MCF 10A (cell line): ENCODE measurements around the gene DGKD. TPM values are rescaled to one million over a fixed set of nuclear protein-coding genes. Genes with fewer than 3 reads are reported as not detected.

Experiments used
- BruUV-seq: library from RNA; stranded (reverse); fragments of 400-500 nt; replicated peaks from 2 replicates; lab custom pipeline; 2021; lab: Mats Ljungman, UMichigan
- CTCF ChIA-PET: fragments of 300-600 bp; sonication (Branson Sonifier 250); formaldehyde crosslinking; extraction: SDS; loops from one replicate; lab custom pipeline; 2021; ENCODE audit warnings: antibody characterized with exemption, inconsistent platforms; lab: Yijun Ruan, JAX
- POLR2A ChIA-PET: fragments of 300-600, 350-650 bp; sonication (Branson Sonifier 250); formaldehyde crosslinking; extraction: SDS; loops from one replicate; lab custom pipeline; 2020; ENCODE audit warnings: antibody characterized with exemption, inconsistent platforms; lab: Yijun Ruan, JAX
- DNase-seq: peaks from one replicate; pipeline ENCODE4 v3.0.0-alpha.2; 2018; ENCODE audit not compliant: unreplicated experiment
- H3K27ac Mint-ChIP-seq: one replicate; pipeline ENCODE4 v1.8.0; 2022; ENCODE audit warnings: mild to moderate bottlenecking, low read depth, mixed read lengths; ENCODE audit not compliant: unreplicated experiment
- H3K27me3 Mint-ChIP-seq: one replicate; pipeline ENCODE4 v1.8.0; 2022; ENCODE audit warnings: mixed read lengths; ENCODE audit not compliant: insufficient read depth, unreplicated experiment
- H3K36me3 Mint-ChIP-seq: one replicate; pipeline ENCODE4 v1.8.0; 2022; ENCODE audit warnings: mild to moderate bottlenecking, moderate library complexity, mixed read lengths; ENCODE audit not compliant: insufficient read depth, unreplicated experiment
- H3K4me1 Mint-ChIP-seq: one replicate; pipeline ENCODE4 v1.8.0; 2022; ENCODE audit warnings: mixed read lengths; ENCODE audit not compliant: insufficient read depth, unreplicated experiment
- H3K4me3 Mint-ChIP-seq: one replicate; pipeline ENCODE4 v1.8.0; 2022; ENCODE audit warnings: mild to moderate bottlenecking, moderate library complexity, mixed read lengths; ENCODE audit not compliant: unreplicated experiment
- H3K9me3 Mint-ChIP-seq: one replicate; pipeline ENCODE4 v1.8.0; 2022; ENCODE audit warnings: mixed read lengths; ENCODE audit not compliant: unreplicated experiment
- intact Hi-C: fragments of 100-400 bp; cut with micrococcal nuclease; formaldehyde crosslinking; loops from 2 replicates; pipeline ENCODE4 v1.14.1; 2022
- total RNA-seq: library from RNA; stranded (reverse); gene quantifications from 2 replicates; pipeline ENCODE4 v1.2.3, GENCODE V29; 2022
- TF ChIP-seq, protein P1 (sequence below): fragments of 200-600 bp; IDR thresholded peaks from one replicate; pipeline ENCODE4 v1.8.0; 2022; ENCODE audit warnings: antibody characterized with exemption, mild to moderate bottlenecking; ENCODE audit not compliant: unreplicated experiment

Gene DGKD
- total RNA-seq, 1 experiment from 2014 or later: 59.1 TPM

DNA sequence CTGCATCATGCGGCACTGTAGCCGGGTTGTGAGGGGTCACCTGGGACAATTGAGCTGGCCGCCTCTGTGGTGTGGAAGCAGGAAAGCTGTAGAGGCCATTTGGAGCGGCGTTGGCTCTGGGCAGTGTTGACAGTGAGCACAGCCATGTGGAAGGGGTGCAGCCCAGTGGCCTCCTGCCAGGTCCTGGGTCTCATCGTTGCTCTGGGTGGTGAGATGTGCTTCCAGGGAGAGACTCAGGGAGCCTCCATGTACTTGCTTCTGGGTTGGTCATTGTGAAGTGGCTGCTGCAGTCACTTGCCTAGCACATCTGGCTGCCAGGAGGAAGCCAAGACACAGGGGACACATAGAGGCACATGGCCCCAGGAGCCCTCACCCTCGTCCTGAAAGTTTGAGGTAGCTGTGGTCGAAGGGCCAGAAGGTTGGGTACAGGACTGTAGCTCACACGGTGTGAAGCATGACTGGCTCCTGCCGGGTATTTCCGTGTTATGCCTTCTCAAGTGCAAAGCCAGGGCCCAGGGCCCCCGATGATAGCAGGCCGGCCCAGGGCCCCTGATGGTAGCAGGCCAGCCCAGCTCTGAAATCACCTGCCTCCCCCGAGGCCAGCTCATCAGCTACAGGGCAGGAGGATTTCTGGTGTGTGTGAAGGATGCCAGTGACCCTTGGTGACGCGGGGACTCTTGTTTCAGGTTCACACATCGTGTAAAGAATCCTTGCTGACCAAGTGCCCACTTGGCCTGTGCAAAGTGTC, 82.6 kb downstream of the DGKD start:
- H3K27ac Mint-ChIP-seq: no peak overlapping the region
- ChIA-PET POLR2A (interaction anchor here (0.6 to 1.4 kb wide), 4 partner anchors 22 to 81 kb away, joined by 3 to 5 read pairs (median 4); no protein-coding TSS in a partner anchor), CTCF (interaction anchor here (0.6 to 0.9 kb wide), 2 partner anchors 12 to 154 kb away, joined by 3 to 4 read pairs; no protein-coding TSS in a partner anchor)
- intact Hi-C loops: no loop called here
- TF ChIP-seq, protein P1, sequence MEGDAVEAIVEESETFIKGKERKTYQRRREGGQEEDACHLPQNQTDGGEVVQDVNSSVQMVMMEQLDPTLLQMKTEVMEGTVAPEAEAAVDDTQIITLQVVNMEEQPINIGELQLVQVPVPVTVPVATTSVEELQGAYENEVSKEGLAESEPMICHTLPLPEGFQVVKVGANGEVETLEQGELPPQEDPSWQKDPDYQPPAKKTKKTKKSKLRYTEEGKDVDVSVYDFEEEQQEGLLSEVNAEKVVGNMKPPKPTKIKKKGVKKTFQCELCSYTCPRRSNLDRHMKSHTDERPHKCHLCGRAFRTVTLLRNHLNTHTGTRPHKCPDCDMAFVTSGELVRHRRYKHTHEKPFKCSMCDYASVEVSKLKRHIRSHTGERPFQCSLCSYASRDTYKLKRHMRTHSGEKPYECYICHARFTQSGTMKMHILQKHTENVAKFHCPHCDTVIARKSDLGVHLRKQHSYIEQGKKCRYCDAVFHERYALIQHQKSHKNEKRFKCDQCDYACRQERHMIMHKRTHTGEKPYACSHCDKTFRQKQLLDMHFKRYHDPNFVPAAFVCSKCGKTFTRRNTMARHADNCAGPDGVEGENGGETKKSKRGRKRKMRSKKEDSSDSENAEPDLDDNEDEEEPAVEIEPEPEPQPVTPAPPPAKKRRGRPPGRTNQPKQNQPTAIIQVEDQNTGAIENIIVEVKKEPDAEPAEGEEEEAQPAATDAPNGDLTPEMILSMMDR: no peak
- peaks cover 29% of the 10 kb centered on the region for H3K36me3 Mint-ChIP-seq
- H3K4me3 Mint-ChIP-seq: no peak overlapping the region
- no peaks in the 10 kb centered on the region for H3K27me3 Mint-ChIP-seq
- H3K4me1 Mint-ChIP-seq: no peaks in the 10 kb centered on the region
- no peaks in the 10 kb centered on the region for H3K9me3 Mint-ChIP-seq
- DNase-seq: no peak
- no TSS peak for BruUV-seq

DNA sequence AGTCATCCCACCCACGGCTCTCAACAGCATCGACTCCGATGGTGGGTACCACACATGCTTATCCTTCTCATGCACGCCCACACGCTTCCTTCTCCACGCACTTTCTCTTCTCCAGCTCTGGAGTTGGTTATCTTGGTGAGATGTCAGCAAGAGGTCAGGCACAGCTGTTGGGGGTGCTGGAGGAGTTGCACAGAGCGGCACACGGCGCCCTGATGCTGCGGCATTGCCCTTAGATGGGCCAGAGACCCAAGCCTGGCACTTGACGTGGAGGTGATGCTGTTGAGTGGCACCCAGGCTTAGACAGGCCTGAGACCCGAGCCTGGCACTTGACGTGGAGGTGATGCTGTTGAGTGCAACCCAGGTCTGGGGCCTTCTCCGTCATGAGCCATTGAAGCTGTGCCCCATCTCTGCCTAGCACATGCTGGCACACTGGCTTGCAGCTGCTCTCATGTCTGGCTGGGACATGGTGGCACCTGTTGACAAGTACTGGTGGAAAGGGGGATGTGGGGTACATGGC, 83.2 kb downstream of the DGKD start:
- Mint-ChIP-seq H3K4me1 (no peaks in the 10 kb centered on the region), H3K4me3 (no peak overlapping the region), H3K27ac (no peak overlapping the region), H3K36me3 (peaks cover 29% of the 10 kb centered on the region), H3K9me3 (no peaks in the 10 kb centered on the region), H3K27me3 (no peaks in the 10 kb centered on the region)
- no peak for DNase-seq
- intact Hi-C loops: no loop called here
- ChIA-PET CTCF (interaction anchor here (0.6 kb wide), 2 partner anchors 155 to 186 kb away, joined by 3 to 4 read pairs; partner anchors contain the start of gene ATG16L1), POLR2A (interaction anchor here (0.6 to 2.0 kb wide), 5 partner anchors 22 to 82 kb away, joined by 3 to 5 read pairs (median 4); no protein-coding TSS in a partner anchor)
- no TSS peak for BruUV-seq
- TF ChIP-seq, protein P1: no peak

DNA sequence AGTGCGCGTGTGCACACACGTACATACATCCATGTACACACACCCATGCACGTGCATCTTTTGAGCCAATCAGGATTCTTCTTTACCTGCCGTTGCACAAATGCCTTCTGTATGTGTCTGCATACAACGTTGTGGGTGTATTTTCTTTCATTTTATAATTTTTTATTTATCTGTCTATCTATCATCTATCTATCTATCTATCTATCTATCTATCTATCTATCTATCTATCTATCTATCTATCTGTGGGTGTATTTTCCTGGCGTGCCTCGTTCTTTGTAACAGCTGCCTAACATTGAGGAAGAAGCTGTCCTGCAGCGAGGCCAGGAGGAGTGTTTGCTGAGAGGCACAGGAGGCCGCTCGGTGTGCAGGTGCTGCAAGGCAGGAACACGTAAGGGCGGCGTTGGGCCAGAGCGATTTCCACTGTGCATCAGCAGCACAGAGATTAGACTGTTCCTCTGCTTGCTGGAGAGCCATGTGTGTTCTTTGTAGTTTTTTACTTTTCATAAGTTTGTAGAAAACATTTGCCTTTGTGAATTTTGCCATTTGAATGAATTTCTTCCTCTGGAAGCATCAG, 84.4 kb downstream of the DGKD start:
- BruUV-seq: no TSS peak
- intact Hi-C loops: no loop called here
- peaks cover 39% of the 10 kb centered on the region for H3K36me3 Mint-ChIP-seq
- H3K4me3 Mint-ChIP-seq: no peak overlapping the region
- POLR2A ChIA-PET: interaction anchor here (1.4 to 2.0 kb wide), 3 partner anchors 23 to 54 kb away, joined by 4 read pairs; no protein-coding TSS in a partner anchor
- TF ChIP-seq, protein P1: no peak
- H3K9me3 Mint-ChIP-seq: no peaks in the 10 kb centered on the region
- H3K27ac Mint-ChIP-seq: no peak overlapping the region
- peaks cover 5% of the 10 kb centered on the region for H3K4me1 Mint-ChIP-seq
- CTCF ChIA-PET: interaction anchor here (1.2 to 10.8 kb wide), 2 partner anchors 12 to 35 kb away, joined by 3 to 223 read pairs; no protein-coding TSS in a partner anchor
- H3K27me3 Mint-ChIP-seq: no peaks in the 10 kb centered on the region
- no peak for DNase-seq

DNA sequence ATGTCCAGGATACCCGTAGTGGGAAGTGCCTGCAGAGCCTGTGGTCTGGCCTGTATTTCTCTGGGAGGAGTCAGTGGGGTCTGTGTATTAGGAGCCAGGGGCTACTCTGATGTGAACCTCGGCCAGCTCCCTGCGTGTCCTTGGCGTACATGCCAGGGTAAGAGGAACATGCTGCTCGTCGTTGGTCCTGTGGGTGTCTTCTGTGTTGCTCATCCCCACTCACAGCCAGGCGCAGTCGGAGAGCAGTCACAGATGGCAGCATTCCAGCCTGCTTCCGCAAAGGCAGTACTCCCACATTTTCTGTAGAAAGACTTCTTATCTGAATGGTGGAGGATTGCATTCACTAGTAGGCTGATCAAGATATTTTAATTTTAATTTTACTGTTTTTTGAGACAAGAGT, 84.9 kb downstream of the DGKD start:
- H3K36me3 Mint-ChIP-seq: peaks cover 40% of the 10 kb centered on the region
- H3K9me3 Mint-ChIP-seq: no peaks in the 10 kb centered on the region
- H3K27me3 Mint-ChIP-seq: no peaks in the 10 kb centered on the region
- peaks cover 5% of the 10 kb centered on the region for H3K4me1 Mint-ChIP-seq
- no peak overlapping the region for H3K4me3 Mint-ChIP-seq
- ChIA-PET POLR2A (interaction anchor here (1.9 to 2.0 kb wide), 2 partner anchors 35 to 55 kb away, joined by 4 read pairs; no protein-coding TSS in a partner anchor), CTCF (interaction anchor here (10.8 kb wide), 1 partner anchor 35 kb away, joined by 223 read pairs; no protein-coding TSS in a partner anchor)
- TF ChIP-seq, protein P1: no peak
- no TSS peak for BruUV-seq
- intact Hi-C loops: no loop called here
- DNase-seq: no peak
- no peak overlapping the region for H3K27ac Mint-ChIP-seq
